SK-N-DZ (cell line): ENCODE measurements around the gene ANO2.
"Not testable (repeated sequence)": the region's sequence is repeated elsewhere in the genome, so short reads cannot be mapped to it uniquely, and the experiment has no call there.

ENCODE experiments used
- DNase-seq: peaks from one replicate; pipeline ENCODE4 v3.0.0-alpha.2; 2015; ENCODE audit warnings: low spot score

The ANO2 gene

DNA sequence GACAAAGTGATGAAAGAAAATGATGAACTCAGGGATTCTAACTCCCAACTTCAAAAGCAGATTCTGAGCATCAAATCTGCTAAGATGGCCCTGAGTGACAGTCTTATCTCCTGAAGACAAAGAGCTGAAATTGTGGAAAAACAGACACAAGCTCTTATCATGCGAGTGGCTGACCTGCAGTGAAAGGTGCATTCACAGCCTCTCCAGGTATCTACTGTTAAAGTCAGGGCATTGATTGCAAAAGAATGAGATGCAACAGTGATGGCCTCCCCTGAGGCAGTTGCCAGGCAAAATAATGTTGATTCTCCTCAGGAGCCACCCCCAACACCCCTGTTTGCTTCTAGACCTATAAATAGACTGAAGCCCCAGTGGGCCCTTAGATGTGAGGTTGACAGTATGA lies 126.2 kb downstream of the ANO2 start:
- not testable (repeated sequence) for DNase-seq

DNA sequence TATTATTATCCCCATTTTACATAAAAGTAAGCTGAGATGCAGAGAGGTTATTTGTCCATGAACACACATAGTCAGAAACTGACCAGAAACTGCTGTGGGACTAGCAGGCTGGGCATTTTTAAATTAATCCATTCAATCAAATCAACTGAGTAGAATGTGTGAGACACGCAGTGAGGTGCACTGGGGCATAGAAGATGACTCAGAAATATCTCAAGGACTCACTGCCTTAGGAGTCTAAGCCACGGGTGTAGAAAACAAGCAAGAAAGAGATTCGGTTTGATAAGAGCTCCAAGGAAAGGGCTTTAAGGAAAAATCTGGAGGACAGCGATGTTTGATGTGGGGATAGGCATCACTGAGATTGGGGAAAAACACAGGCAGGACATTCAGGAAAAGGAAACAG lies 127.8 kb downstream of the ANO2 start:
- DNase-seq, result no peak

DNA sequence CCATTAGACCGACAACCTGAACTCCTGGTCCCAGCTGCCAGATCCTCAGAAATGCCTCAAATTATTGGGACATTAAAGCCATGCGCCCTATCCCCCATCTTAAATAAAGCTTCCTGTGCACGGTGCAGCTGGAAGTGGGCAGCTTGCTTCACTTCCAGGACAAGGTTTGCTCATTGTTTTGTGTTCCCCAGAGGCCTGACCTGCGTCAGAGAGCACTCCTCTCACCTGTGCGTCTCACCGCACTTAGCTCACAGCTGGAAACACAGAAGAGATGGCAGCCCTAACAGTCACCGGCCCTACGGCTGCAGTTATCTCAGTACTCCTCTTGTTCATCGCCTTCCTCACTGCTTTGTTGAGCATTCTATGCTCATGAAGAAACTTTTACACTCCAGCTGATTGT lies 135.5 kb downstream of the ANO2 start:
- DNase-seq, result no peak

DNA sequence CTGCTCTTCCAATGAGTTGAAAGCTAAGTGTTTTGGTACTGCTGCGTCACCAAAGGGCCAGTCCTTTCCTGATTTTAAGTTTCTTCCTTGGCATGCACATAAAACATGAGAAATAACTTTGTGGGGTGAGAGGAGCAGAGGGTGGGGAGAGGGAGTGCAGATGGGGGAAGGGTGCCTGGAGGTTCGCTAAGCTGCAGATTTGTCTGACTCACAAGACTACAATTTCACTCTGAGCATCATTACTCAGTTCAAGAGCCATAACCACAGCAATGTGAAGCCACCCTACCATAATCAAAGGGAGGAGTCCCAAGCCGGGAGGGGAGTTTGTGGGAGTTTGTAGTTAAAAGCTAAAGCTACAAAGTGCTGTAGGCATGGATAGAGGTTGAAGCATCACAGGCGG lies 136.1 kb downstream of the ANO2 start:
- DNase-seq, result no peak

DNA sequence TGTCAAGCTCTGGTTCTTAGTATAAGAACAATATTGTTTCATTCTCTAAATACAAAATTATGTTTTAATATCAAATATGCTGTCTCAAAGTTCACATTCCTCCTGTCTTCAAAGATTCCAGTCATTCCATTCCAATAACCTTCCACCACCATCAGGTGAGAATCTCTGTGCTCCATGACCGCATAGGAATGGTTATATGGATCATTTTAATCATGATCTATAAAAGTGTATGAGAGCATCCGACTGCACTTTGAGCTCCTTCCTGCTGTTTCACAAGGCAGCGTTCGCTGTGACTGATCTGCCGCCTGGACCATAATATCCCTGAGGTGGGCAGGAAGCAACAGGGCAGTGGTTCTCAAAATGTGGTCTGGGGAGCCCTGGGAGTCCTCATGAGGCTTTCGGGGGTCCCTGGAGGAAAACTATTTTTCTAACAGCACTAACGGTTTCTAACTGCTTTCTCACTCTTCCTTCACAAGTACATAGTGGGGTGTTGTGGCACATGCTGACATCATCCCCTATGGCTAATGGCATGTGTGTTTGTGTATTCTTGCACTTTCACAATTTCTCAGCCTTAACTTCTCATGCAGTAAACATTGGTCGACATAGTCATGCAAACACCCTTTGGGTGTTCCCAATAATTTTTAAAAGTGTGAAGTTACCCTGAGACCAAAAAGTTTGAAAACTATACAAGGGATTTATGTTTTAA lies 137.4 kb downstream of the ANO2 start:
- DNase-seq, result no peak

DNA sequence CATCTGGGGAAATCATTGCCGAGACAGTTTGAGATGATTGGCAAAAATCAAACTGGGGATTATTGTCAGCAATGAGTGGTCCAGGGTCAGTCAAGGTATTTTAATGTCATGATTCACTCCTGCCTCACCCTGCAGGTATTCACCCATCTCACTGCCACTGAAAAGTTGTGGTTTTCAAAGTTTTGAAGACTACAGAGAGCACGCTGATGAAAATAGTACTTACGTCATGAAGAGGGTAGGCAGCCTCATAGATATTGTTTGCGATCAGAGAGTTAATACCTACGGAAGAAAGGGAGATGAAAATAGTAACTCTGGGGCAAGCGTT lies 138.0 kb downstream of the ANO2 start:
- no peak for DNase-seq

DNA sequence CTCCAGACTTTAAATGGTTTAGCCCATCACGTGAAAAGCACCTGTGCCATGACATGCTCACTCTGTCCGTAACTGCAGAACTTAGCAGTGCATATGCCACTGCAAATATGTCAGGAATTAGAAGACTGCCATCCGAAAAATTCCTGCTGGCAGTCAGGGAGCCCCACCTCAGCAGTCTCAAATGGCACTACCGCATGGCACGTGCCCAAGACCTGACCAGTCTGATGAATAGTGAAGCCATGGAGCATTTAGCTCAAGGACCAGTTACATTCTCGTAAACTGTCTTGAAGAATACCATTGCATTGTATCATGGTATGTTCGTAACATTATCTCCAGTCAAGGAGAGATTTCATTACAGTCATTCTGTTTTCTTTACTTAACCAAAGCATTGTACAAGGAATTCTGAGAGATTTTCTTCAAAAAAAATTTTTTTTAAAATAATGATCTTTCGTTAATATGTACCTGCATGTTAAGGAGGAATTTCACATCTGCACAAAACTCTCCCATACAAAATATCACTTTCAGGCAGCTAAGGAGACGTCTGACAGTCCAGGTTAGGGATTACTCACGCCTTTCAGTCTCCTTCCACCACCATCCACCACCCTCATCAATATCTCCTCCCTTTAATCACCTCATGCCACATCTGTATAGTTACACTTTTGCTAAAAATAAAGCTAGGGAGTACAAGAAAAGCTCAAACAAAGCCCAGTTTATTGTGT lies 138.5 kb downstream of the ANO2 start:
- DNase-seq, result no peak

DNA sequence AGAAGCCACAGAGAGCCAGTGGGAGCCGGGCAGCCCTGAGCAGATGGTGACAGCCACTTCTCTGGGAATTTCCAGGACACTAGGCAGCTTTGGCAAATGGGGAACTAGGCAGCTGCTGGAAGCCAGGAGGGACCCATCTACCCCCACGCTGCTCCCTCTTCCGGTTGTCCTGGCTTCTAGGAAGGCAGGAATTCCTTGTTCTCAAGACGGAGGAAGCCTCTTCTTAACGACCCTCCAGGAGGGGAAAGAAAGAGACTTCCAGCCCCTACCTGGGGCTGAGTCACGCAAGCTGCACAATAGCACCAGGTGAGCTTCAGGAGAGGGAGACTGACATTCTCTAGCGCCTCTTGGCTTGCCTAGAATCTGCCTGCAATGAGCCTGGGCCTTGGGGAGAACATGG lies 141.5 kb downstream of the ANO2 start:
- DNase-seq, result no peak

DNA sequence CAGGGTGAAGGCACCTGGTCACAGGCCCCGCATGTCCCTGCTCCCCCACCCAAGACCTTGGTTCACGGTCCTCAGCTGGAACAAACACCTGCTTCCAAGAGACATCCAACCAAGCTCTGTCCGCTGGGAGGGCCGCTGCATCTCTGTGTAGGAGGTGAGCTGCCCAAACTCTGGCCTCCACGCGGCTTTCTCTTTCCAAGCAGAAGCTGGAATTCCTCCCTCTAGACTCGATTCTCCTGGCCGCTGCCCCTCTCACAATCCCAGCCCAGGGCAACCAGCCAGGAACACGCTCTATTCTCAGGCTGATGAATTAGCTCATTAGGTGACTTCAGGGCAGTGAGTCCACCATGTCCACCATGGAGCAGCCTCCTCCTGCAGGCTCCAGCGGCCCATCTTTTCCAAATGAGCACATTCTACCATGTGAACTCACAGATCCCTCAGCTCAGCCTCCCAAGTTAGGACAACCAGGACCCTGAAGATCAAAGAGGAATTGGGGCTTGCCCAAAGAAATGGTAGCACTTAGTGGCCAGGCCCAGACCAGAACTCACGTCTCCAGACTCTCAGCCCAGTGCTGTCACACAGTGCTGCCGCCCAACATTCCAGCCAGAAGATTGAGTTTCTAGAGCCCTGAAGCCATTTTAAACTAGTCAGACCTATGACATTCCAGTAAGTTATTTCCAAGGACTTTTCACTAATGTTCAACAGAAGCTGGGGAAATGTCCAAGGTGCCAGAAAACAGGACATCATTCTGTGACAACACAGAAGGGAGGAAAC lies 146.6 kb downstream of the ANO2 start:
- DNase-seq, result no peak

DNA sequence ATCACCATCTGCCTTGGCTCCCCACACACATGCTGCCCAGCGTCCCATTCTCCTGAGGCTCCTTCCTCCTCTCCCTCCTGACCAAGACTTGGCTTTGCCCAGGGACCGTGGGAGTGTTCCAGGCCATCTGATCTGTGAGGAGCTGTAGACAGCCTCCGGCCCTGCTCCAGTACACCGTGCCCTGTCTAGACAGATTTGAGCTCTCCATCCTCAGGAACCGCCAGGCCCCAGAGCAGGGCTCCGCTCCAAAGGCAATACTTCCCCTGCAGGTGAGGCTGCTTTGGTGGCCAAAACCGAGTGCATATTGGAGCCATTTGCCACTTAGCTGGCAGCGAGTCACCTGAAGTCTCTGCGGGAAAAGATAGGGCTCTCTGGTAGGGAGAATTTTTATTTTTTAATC lies 147.4 kb downstream of the ANO2 start:
- no peak for DNase-seq

DNA sequence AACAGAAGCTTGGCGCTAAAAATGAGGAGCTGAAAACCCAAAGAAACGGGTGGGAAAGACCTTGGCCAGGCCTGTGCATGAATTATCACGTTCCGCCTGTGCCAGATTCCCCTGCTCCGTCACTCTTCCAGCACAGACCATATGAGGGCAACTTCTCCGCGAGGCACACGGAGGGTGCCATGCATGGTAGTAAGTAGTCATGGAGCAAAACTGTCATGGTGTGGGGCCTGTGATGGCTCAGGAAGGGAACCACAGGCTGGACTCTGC lies 148.2 kb downstream of the ANO2 start:
- no peak for DNase-seq

DNA sequence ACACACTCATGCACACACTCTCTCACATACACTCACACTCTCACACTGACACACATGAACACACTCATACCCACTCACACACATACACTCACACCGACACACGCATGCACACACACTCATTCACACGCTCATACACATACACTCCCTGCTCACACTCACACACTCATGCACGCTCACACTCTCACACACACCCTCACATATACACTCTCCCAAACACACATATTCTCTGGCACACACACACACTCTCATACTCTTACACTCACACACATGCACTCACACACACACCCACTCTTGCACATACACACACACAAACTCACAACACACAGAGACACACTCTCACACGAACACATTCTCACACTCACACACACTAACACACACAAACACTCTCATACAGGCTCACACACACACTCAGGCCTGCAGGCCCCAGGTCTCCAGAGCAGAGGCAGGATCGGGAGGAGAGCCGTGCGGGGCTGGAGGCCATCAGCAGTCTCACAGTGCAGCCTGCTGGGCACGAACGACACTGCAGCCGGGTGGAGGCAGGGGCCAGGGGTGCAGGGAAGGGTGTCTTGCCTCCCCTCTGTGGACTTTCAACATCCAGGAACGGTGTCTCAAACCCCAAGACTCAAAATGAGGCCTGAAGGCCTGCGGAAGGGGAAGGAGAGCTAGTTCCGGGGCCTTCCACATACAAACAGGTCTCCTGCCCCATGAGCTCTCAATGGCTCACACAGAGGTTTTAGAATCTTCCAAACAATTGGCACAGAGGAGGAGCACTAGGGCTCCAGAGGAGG lies 148.7 kb downstream of the ANO2 start:
- DNase-seq, result peak; percentile 13

DNA sequence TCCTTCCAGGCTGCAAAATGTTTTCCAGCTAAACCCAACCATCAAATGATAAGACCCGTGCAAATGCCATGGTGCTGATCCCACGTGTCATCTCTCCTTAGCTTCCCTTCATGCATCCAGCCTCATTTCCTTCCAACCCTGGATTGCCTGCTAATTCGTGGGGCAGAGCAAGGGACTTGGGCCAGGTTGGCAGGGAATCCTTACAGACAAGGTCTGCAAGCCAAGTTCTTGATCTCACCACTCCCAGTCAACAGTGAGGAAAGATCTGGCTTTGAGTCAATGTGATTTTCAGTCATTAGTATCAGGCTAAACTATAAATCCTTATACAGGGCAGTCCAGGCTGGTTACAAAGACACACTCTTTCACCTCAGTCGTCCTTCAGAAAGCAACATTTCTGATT lies 150.9 kb downstream of the ANO2 start:
- DNase-seq, result no peak

DNA sequence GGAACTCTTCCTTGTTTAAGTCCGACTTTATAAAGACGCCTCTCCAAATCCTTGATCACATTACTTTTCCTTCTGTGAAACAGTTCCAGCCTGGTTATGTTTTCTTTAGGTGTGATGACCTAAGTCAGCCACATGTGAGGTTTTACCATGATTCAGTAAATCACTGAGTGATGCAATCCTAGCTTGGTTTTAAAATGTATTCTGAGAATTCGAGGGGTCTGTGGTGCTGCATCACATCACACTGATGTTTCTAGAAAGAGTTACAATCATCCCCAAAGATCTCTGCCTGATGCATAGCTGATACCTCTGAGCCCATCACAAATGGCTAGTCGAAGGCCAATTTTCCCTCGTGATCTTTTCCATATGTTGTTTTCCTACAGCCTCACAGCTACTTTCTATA lies 152.7 kb downstream of the ANO2 start:
- no peak for DNase-seq

DNA sequence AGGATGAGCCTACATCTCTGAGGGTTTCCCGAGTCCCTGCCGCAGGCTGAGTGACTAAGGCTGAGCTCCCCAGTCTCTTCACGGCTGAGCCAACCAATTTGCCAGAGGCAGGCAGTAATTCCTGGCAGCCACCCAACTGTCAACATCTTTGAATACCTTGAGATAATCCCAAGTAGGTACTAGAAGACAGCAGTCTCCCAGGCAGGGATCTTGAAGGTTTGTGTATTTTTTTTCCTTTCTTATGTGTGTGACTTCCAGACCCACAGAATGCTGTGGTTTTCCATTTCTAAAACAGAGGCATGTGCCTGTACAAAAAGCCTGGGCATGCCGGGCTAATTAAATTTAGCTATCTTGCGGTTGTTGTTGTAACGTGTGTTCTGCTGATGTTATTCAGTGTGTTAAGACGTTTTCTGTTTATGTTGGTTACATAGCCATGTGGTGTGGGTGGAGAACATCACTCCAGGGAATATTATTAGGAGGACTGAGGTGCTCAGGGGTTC lies 155.5 kb downstream of the ANO2 start:
- DNase-seq, result no peak

DNA sequence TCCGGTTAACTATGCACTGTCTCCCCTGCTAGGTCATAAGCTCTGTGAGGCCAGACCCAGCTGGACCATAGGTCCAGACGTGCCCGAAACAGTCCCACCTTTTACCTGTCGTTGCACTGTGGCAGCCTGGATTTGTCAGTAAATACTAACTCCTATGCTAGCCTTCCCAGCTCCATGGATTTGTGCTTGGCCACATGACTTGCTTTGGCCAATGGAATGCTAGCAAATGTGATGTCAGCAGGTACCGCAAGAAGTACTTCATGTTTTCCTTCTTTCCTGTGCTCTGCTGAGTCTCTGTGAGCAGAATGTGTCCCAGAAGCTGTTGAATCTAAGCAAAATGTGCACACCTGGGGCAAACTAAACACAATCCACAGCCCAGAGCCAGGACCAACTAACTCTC lies 157.2 kb downstream of the ANO2 start:
- DNase-seq, result no peak

DNA sequence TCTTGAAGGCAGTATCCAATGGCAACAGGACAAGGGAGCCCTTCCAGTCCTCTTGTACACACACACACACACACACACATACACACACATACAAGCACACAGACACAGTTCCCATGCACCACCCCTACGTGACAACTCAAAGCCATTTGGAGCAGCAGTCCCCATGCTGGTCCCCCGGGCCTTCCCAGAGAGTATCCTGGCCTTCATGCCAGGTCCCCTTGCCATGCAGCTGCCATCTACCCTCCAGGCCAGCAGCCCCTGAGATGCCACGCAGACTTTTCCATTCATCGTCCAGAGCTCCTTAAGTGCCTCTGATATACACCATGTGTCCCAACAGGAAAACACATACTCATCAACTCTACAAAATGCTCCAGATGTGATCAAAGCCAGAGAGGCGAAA lies 159.5 kb downstream of the ANO2 start:
- no peak for DNase-seq

DNA sequence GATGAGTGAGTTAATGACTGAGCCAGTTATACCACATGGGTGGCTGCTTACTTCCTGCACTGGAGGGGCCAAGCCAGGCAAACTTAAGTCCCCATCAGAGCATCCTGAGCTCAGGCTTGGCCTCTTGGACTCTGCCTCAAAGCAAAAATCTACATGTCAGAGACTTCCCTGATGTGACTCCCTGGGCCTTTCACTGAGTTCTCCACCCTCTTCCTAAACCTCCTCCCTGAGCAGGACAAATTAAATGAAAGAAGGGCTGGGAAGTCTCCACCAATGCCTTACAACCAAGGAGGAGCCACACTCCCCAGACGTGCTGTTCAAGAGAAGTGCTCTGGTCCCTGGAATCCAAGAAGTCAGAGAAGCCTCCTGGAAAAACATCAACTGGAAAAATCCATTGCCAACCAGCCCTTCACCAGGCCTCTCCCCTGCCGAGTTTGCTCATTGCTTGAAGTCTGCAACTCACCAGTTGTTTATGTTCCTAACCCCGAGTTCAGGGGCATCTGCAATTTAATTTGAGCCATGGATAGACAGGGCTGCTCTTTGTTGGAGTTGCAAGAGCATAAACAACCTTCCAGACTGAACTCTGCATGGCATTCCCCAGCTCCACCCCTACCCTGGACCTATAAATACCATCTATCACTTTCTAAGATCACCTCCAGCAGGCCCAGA lies 160.5 kb downstream of the ANO2 start:
- no peak for DNase-seq

DNA sequence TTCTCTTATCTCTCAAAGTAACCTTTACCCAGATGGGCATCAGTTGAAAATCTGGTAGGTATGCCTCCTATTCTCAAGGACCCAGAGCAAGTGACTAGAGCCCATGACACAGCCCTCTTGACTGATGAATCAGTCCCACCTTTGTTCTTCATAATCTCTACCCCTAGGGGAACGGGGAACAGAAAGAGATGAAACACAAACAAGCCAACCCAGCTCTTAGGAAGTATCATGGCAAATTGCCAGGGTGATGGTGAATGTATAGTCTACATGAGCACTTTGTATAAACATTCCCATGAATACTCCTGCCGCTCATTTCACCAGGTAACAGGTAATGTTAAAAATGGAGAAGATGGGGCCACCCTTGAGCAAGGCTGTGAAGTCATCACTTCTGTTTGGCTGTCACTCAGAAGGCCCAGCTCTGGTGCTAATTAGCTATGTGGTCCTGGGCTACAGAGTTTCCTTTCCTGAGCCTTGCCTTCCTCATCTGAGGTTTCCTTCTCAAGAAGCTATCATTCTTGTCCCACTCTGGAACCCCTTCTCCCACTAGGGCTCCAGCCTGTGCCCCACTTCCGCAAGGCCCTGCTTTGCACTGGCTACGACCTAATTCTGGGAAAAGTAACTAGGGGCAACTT lies 161.7 kb downstream of the ANO2 start:
- DNase-seq, result no peak

DNA sequence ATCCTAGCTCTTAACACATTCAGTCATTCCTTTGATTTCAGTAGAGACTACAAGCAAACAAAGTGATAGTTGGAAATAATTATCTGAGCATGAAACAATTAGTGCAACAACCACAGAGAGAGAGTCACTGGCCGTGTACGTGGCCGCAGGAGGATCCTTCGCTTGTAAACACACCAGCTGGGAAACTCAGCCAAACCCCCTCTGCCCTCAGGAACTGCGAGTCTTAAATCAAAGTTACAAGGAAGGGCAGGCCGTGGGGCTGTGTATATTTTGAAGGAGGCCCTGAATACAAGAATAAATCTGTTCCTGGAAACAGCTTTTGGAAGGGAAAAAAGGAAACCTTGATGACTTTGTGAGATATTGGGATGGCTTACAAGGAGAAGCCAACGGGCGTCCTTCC lies 164.5 kb downstream of the ANO2 start:
- DNase-seq, result no peak

DNA sequence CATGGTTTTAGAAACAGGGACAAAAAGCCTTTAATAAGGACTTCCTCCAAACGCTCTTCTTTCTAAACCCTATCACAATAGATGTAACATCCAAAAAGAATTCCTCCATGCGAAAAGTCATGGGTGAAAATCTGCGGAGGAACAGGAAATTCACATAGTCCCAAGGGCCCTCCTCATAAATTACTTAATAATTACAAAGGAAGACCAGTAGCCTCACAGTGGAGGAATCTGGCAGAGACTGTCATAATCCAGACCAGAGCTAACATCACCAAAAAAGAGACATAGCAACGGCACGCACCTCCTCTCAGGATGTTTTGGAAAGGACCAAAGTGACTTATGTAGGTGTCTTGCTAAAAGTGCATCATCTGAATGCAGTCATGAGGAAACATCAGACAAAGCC lies 165.7 kb downstream of the ANO2 start:
- DNase-seq, result no peak
